GM19193 (cell line): ENCODE measurements around the gene RTN4.

ENCODE experiments used
- POLR2A ChIP-seq: IDR thresholded peaks from 4 replicates; pipeline ENCODE4 v1.6.1; 2011; ENCODE audit not compliant: insufficient read depth, insufficient read length; ENCODE audit errors: extremely low read depth

The RTN4 gene

GRCh38 chr2:55009277-55010060 lies 40.8 kb downstream of the RTN4 start:
- no peak for TF ChIP-seq POLR2A

- TF ChIP-seq POLR2A = no peak
Observed at GRCh38 chr2:55006306-55006705, 43.9 kb downstream of the RTN4 start.

GRCh38 chr2:55003706-55004639 lies 46.3 kb downstream of the RTN4 start:
- TF ChIP-seq POLR2A = no peak

DNA sequence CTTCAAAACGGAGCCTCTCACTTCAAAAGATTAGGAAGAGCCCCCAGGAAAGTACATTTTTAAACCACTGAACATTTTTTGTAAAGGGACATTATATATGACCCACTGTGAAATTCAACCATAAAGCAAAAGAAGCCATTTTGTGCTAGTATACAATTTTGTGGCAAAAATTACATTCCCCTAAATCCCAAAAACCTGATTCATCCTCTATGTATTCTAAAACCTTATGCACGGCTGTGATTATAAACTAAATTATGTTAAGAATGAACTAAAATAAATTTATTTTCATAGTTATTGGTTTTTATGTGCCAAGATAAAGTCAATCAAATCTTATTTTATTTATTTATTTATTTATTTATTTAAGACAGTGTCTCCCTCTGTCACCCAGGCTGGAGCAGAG lies 48.5 kb downstream of the RTN4 start:
- no peak for TF ChIP-seq POLR2A

- TF ChIP-seq POLR2A = no peak
Observed at GRCh38 chr2:55000341-55000740, 49.9 kb downstream of the RTN4 start.

- no peak for TF ChIP-seq POLR2A
Observed at GRCh38 chr2:54999182-54999581, 51.1 kb downstream of the RTN4 start.

- TF ChIP-seq POLR2A = no peak
Observed at GRCh38 chr2:54997826-54998225, 52.4 kb downstream of the RTN4 start.

GRCh38 chr2:54995553-54995952 lies 54.7 kb downstream of the RTN4 start:
- TF ChIP-seq POLR2A = no peak

- TF ChIP-seq POLR2A = no peak
Observed at GRCh38 chr2:54988612-54989011, 61.6 kb downstream of the RTN4 start.

- no peak for TF ChIP-seq POLR2A
Observed at GRCh38 chr2:54986264-54986663, 64.0 kb downstream of the RTN4 start.

DNA sequence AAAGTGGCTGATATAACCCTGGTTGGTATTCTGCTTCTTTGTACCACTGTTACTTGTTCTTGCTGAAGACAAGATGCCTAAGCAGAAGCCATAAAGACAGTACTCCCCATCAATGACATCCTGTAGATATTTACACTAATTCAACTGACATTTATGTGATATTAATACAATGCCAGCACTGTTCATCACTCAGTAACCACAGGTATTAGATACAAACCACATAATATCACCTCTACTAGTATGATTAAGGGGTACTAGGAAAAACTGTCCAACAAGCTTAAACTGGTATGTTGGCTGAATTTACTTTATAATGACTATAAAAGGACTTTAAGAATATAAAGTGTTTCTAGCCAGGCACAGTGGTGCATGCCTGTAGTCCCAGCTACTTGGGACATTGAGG lies 65.8 kb downstream of the RTN4 start:
- TF ChIP-seq POLR2A = no peak

- TF ChIP-seq POLR2A = no peak
Observed at GRCh38 chr2:54983345-54984220, 66.7 kb downstream of the RTN4 start.

DNA sequence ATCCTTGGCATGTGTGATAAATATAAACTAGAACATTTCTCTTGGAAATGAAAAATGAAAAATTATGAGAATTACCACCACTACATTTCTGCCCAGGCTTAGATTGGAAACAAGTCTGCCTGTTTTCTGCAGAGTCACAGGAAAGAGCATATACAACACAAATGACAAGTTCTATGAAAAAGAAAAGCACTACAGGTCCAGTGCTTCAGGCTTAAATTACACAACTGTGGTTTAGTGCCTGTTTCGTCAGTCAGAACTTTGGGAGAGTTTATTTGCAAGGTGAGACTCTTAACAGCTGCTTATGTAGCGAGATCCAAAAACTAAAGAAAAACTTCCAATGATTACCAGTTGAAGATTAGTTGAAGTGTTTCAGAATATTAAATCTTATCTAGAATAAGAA lies 68.9 kb downstream of the RTN4 start:
- TF ChIP-seq POLR2A = no peak

GRCh38 chr2:54979321-54980044 lies 70.8 kb downstream of the RTN4 start:
- TF ChIP-seq POLR2A = no peak
